T-helper 1 cell treated with Interleukin-12 subunit alpha and Interleukin-12 subunit beta and Interleukin-4 antibody, amounts not matched to agents 30 μg/mL and 1 μg/mL, for 36 hours (primary cell): ENCODE data around the gene TRIM10.
"Not testable (repeated sequence)": the region's sequence is repeated elsewhere in the genome, so short reads cannot be mapped to it uniquely, and the experiment has no call there.

Experiments used
- H3K27ac Mint-ChIP-seq: one replicate; pipeline ENCODE4 v1.8.0; 2021; ENCODE audit warnings: mild to moderate bottlenecking, mixed read lengths
- H3K27me3 Mint-ChIP-seq: one replicate; pipeline ENCODE4 v1.8.0; 2021; ENCODE audit warnings: low read depth, mixed read lengths
- H3K36me3 Mint-ChIP-seq: one replicate; pipeline ENCODE4 v1.8.0; 2021; ENCODE audit warnings: low read depth, mixed read lengths
- H3K4me1 Mint-ChIP-seq: one replicate; pipeline ENCODE4 v1.8.0; 2021; ENCODE audit warnings: low read depth, mixed read lengths
- H3K4me3 Mint-ChIP-seq: one replicate; pipeline ENCODE4 v1.8.0; 2021; ENCODE audit warnings: mild to moderate bottlenecking, moderate library complexity, mixed read lengths
- H3K9me3 Mint-ChIP-seq: one replicate; pipeline ENCODE4 v1.8.0; 2021; ENCODE audit warnings: mixed read lengths

TRIM10 gene

GRCh38 chr6:30152910-30153610 lies 8.0 kb downstream of the TRIM10 start:
- Mint-ChIP-seq H3K4me1 (peaks cover 18% of the 10 kb centered on the region), H3K27ac (no peak overlapping the region), H3K27me3 (peaks cover 8% of the 10 kb centered on the region), H3K4me3 (no peak overlapping the region), H3K36me3 (no peaks in the 10 kb centered on the region), H3K9me3 (no peaks in the 10 kb centered on the region)

GRCh38 chr6:30152016-30152673 lies 8.9 kb downstream of the TRIM10 start:
- Mint-ChIP-seq H3K36me3 (no peaks in the 10 kb centered on the region), H3K4me3 (no peak overlapping the region), H3K9me3 (no peaks in the 10 kb centered on the region), H3K4me1 (peaks cover 18% of the 10 kb centered on the region), H3K27me3 (peaks cover 8% of the 10 kb centered on the region), H3K27ac (no peak overlapping the region)

- H3K36me3 Mint-ChIP-seq, result no peaks in the 10 kb centered on the region
- peaks cover 19% of the 10 kb centered on the region for H3K4me1 Mint-ChIP-seq
- H3K27ac Mint-ChIP-seq, result peak overlapping the region; percentile 34
Observed at GRCh38 chr6:30151580-30151979, 9.4 kb downstream of the TRIM10 start.

GRCh38 chr6:30150671-30151395 lies 10.2 kb downstream of the TRIM10 start:
- no peaks in the 10 kb centered on the region for H3K36me3 Mint-ChIP-seq
- no peaks in the 10 kb centered on the region for H3K9me3 Mint-ChIP-seq
- no peak overlapping the region for H3K4me3 Mint-ChIP-seq
- no peak overlapping the region for H3K27ac Mint-ChIP-seq
- peaks cover 16% of the 10 kb centered on the region for H3K4me1 Mint-ChIP-seq
- peaks cover 9% of the 10 kb centered on the region for H3K27me3 Mint-ChIP-seq

More at GRCh38 chr6:30151580-30151979, 9.4 kb downstream of the TRIM10 start:
- Mint-ChIP-seq H3K27me3 (peaks cover 8% of the 10 kb centered on the region), H3K4me3 (no peak overlapping the region), H3K9me3 (no peaks in the 10 kb centered on the region)

GRCh38 chr6:30149858-30150550 lies 11.0 kb downstream of the TRIM10 start:
- peaks cover 17% of the 10 kb centered on the region for H3K27me3 Mint-ChIP-seq
- peaks cover 16% of the 10 kb centered on the region for H3K4me1 Mint-ChIP-seq
- no peaks in the 10 kb centered on the region for H3K36me3 Mint-ChIP-seq
- no peak overlapping the region for H3K4me3 Mint-ChIP-seq
- no peaks in the 10 kb centered on the region for H3K9me3 Mint-ChIP-seq
- no peak overlapping the region for H3K27ac Mint-ChIP-seq

- Mint-ChIP-seq H3K27ac (no peak overlapping the region), H3K36me3 (no peaks in the 10 kb centered on the region), H3K27me3 (peaks cover 25% of the 10 kb centered on the region), H3K4me3 (no peak overlapping the region), H3K9me3 (no peaks in the 10 kb centered on the region), H3K4me1 (peaks cover 16% of the 10 kb centered on the region)
Observed at GRCh38 chr6:30149234-30149633, 11.8 kb downstream of the TRIM10 start.

- peaks cover 9% of the 10 kb centered on the region for H3K4me1 Mint-ChIP-seq
- no peak overlapping the region for H3K4me3 Mint-ChIP-seq
- H3K27ac Mint-ChIP-seq, result no peak overlapping the region
- H3K27me3 Mint-ChIP-seq, result peaks cover 41% of the 10 kb centered on the region
- no peaks in the 10 kb centered on the region for H3K9me3 Mint-ChIP-seq
- H3K36me3 Mint-ChIP-seq, result no peaks in the 10 kb centered on the region
Observed at GRCh38 chr6:30147096-30147495, 13.9 kb downstream of the TRIM10 start.

- Mint-ChIP-seq H3K4me1 (peaks cover 5% of the 10 kb centered on the region), H3K4me3 (no peak overlapping the region), H3K9me3 (no peaks in the 10 kb centered on the region), H3K27ac (no peak overlapping the region), H3K36me3 (no peaks in the 10 kb centered on the region), H3K27me3 (peaks cover 52% of the 10 kb centered on the region)
Observed at GRCh38 chr6:30145818-30146217, 15.2 kb downstream of the TRIM10 start.

- H3K9me3 Mint-ChIP-seq, result no peaks in the 10 kb centered on the region
- H3K4me3 Mint-ChIP-seq, result no peak overlapping the region
- peaks cover 5% of the 10 kb centered on the region for H3K4me1 Mint-ChIP-seq
- H3K27me3 Mint-ChIP-seq, result peaks cover 57% of the 10 kb centered on the region
- no peaks in the 10 kb centered on the region for H3K36me3 Mint-ChIP-seq
- no peak overlapping the region for H3K27ac Mint-ChIP-seq
Observed at GRCh38 chr6:30144811-30145210, 16.2 kb downstream of the TRIM10 start.

- no peak overlapping the region for H3K4me3 Mint-ChIP-seq
- no peaks in the 10 kb centered on the region for H3K36me3 Mint-ChIP-seq
- H3K27ac Mint-ChIP-seq, result no peak overlapping the region
- H3K4me1 Mint-ChIP-seq, result peaks cover 5% of the 10 kb centered on the region
- no peaks in the 10 kb centered on the region for H3K9me3 Mint-ChIP-seq
- peaks cover 61% of the 10 kb centered on the region for H3K27me3 Mint-ChIP-seq
Observed at GRCh38 chr6:30143780-30144179, 17.2 kb downstream of the TRIM10 start.

GRCh38 chr6:30142665-30143064 lies 18.3 kb downstream of the TRIM10 start:
- Mint-ChIP-seq H3K4me3 (no peak overlapping the region), H3K27ac (no peak overlapping the region), H3K27me3 (peaks cover 70% of the 10 kb centered on the region), H3K36me3 (no peaks in the 10 kb centered on the region), H3K9me3 (no peaks in the 10 kb centered on the region), H3K4me1 (peaks cover 5% of the 10 kb centered on the region)

GRCh38 chr6:30140240-30140639 lies 20.8 kb downstream of the TRIM10 start:
- H3K9me3 Mint-ChIP-seq, H3K4me1 Mint-ChIP-seq: not testable (repeated sequence)
- H3K27me3 Mint-ChIP-seq, result peaks cover 76% of the 10 kb centered on the region

GRCh38 chr6:30136570-30137286 lies 24.3 kb downstream of the TRIM10 start:
- Mint-ChIP-seq H3K27me3 (peaks cover 65% of the 10 kb centered on the region), H3K27ac (no peak overlapping the region), H3K4me3 (no peak overlapping the region), H3K9me3 (no peaks in the 10 kb centered on the region), H3K4me1 (peaks cover 10% of the 10 kb centered on the region), H3K36me3 (no peaks in the 10 kb centered on the region)

More at GRCh38 chr6:30140240-30140639, 20.8 kb downstream of the TRIM10 start:
- H3K27ac Mint-ChIP-seq, H3K36me3 Mint-ChIP-seq, H3K4me3 Mint-ChIP-seq: not testable (repeated sequence)

- no peak within 1 kb of the TSS for H3K4me3 Mint-ChIP-seq
- H3K4me1 Mint-ChIP-seq, result peaks cover 14% of the 10 kb centered on the region
- no peak within 1 kb of the TSS for H3K27ac Mint-ChIP-seq
- H3K36me3 Mint-ChIP-seq, result peaks cover 1% of the 10 kb centered on the region
- H3K27me3 Mint-ChIP-seq, result peaks cover 65% of the 10 kb centered on the region
- no peaks in the 10 kb centered on the region for H3K9me3 Mint-ChIP-seq
Observed at GRCh38 chr6:30135757-30136156, 25.3 kb downstream of the TRIM10 start, which contains the start of gene TRIM40. Gene TRIM40, plus strand, starts transcription at chr6:30136140. Its CDS starts 897 bp downstream, at chr6:30137037.
